ENCODE results near the gene SDK1. TPM values are rescaled to one million over a fixed set of nuclear protein-coding genes. Genes with fewer than 3 reads are reported as not detected.

SDK1 gene
- total and polyA plus RNA-seq, 2 of the 8 experiments (the other 6 are each of a cell fraction or from before 2014, with no cell fraction given) = 3.3 to 7.2 TPM

DNA sequence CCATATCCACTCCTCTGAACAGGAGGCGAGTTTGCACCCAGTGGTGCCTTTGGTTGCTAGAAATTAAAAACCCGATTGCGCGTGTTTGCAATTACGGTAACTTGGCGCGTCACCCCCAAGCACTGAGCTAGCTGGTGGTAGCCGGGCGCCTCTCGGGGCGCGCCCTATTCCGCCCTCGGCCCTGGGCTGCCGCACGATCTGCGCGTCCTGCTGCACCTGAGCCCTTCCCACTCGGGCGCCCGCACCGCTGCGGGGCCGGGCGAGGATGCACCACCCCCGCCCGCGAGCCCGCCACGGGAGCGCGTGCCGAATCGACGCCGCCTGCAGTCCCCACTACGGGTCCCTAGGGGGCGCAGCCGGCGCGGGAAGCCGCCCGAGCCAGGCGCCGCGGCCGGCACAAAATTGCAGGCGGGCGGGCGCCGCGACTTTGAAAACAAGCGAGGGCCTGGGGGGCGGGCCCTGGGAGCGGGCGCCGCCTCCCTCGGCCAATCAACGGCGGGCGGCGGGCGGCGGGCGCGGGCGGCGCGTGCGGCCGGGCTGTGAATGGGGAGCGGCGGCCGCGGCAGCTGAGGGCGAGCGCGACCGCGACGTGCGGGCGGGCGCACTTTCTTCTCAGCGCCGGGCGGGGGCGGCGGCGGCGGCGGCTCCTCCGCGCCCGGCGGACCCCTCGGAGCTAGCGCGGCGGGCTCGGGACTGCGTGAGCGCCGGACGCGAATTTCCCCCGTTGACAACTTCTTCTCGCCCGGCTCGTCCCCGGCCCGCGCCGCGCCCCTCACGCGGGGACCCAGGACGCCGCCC, at the start of gene SDK1 (continued):
- TF ChIP-seq SRF (IDR thresholded peaks at IDR 0.05; ENCODE audit: low read depth, low read length) (no peak), JUN (IDR thresholded peaks at IDR 0.05; ENCODE audit: low read depth, low read length) (no peak), TAF1 (IDR thresholded peaks at IDR 0.05; ENCODE audit: low read depth, low read length) (no peak), NANOG (IDR thresholded peaks at IDR 0.05; ENCODE audit: insufficient read depth, low read depth, low read length, poor library complexity, severe bottlenecking) (peak; percentile 5), BACH1 (IDR thresholded peaks at IDR 0.05; ENCODE audit: low read length) (peak; percentile 74), SP4 (IDR thresholded peaks at IDR 0.05; ENCODE audit: low read length) (no peak), EP300 (IDR thresholded peaks at IDR 0.05; ENCODE audit: borderline replicate concordance in 1 of 2, low read depth in 2 of 2, low read length in 2 of 2) (peak in 1 of 2 experiments; percentile 51; a peak in 1 of 3 replicates)
